GM19395 (cell line): ENCODE measurements around the gene PPDPF.

Source experiments
- ATAC-seq: cut with Tn5 transposase; IDR thresholded peaks from one replicate; pipeline ENCODE4 v1.9.1; 2021; ENCODE audit warnings: mild to moderate bottlenecking, moderate library complexity; ENCODE audit not compliant: unreplicated experiment

The PPDPF gene

DNA sequence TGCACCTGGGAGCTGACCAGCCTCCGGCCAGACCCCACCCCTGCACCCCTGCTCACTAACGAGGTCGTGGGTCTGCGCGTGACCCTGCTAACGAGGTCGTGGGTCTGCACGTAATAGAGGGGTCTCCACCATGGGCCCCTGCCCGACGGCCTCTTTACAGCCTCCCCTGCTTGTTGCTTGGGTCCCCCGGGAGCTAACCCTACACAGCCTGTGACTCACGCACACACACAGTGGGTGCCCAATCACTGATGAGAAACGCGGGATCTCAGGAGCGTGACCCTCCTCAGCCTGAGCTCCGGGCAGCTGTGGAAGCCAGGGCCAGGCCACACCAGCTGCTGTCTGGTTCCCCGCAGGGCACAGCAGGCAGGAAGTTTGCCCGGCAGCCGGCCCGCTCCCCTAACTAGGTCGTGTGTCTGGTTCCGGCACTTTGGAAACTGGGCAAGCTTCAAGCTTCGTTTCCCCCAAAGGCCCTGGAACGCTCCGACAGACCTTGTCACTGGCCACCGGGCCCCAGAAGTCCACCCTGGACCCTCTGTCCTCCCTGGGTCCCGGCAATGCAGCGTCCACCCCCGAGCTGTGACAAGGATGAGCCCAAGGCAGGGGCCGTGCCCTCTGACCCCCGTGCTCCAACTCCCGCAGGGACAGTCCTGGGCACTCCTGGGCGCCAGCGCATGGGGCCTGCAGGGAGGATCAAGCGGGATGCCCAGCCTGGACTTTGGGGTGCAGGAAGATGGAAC, 15.8 kb downstream of the PPDPF start:
- ATAC-seq, result no peak

DNA sequence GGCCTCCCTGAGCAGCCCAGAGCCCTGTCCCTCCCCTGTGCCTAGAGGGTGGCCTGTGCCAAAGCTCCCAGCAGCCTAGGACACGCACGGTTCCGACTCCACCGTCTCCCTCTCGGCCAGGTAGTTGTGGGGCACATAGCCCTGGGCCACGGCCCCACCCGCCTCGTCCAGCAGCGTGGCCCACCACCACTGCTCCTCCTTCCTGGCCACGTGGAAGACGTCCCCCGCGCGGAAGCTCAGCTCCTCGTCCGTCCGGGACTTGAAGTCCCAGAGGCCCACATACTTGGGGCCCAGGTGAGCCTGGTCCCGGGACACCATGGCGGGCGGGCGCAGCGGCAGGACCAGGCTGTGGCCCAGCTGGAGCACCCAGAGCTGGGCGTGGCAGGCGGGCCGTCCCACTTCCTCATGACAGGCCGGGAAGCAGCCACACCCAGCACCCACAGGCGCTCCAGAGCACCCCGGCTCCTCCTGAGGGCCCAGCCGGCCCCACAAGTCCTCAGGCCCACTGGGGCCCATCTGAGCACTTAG, 16.5 kb downstream of the PPDPF start, which contains the start of gene PTK6:
PTK6 (minus strand) TSS at position 380 of the 528 bp plus-strand sequence; CDS start at position 318, 62 bp downstream.
- ATAC-seq, result peak; percentile 26

DNA sequence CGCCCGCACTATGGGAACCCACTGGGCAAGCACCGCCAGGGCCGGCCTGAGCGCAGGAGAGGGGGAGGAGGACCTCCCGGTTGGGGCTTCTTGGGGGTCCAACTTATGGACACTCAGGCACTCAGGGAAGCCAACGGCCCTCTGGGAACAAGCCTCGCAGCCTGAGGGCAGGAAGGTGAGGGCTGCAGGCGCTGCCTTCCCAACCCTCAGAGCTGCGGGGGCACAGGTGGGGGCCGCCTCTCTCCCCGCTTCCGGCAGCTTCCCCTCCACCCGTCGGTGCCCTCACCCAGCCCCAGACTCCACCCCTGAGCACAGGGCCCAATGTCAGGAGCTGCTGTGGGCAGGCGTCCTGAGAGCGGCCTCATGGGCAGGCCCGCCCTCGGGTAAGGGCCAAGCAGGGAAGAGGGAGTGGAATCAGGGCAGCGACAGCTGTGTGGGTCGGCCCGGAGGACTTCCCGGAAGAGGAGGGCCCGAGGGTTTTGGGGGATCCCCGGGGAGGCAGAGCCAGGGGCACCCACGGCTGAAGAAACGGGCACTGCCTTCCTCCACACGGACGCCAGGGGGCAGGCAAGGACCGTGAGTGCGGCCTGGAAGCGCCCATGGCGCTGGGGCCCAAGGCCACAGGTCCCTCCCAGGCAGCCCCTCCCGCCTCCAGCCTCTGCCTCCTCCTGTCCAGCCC, 17.1 kb downstream of the PPDPF start:
- peak; percentile 83 for ATAC-seq

DNA sequence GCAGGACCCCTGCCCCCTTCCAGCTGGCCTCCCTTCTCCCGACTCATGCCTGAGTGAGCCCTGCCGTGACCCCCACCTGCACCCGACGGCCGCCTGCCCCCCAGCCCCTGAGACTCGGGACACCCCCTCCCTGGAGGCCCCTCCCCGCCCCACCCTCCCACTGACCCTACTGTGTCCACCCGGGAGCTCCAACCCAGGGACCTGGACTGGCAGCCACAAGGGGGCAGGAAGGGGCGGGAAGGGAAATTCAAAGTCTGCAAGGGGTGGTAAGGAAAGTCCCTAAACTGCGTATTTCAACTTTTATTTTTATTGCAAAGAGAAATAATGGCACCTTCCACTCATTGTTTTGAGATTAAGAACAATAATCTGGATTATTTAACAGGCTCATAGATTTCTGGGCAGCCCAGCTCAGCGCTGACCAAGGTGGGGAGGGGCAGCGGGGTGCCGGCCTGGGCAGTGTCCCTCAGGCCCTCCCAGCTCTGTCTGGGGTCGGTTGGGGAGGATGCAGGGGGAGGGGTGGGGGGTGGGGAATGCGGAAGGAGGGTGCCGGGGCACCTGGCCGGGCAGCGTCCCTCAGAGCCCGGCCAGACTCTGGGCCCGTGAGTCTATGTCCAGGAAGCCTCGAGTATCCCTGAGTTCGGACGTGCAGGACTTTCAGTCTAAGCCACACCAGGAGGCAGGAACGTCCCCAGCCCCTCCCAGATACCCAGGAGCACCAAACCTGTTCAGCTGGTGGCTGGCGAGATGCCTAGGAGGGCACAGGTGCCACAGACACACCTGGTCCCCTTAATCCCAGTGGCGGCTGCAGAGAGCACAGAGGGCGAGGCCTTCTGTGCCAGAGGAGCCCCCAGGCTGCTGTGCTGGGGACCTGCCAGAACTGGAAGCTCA, 17.9 kb downstream of the PPDPF start:
- no peak for ATAC-seq

DNA sequence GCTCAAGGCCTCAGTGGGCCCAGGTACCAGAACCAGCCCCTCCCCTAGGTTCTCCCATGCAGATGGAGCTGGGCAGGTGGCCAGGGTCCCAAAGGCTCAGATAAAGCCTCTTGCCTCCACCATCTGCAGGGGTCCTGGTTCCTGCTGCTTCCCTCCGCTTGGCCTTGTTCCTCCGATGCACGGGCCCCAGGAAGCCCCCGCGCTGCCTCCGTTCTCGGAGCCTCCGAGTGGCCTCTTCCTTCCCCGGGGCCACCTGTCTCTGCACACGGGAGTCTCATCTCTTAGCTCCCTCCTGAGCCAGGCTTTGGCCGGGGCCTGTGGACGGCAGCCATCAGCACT, 18.5 kb downstream of the PPDPF start:
- ATAC-seq, result no peak

DNA sequence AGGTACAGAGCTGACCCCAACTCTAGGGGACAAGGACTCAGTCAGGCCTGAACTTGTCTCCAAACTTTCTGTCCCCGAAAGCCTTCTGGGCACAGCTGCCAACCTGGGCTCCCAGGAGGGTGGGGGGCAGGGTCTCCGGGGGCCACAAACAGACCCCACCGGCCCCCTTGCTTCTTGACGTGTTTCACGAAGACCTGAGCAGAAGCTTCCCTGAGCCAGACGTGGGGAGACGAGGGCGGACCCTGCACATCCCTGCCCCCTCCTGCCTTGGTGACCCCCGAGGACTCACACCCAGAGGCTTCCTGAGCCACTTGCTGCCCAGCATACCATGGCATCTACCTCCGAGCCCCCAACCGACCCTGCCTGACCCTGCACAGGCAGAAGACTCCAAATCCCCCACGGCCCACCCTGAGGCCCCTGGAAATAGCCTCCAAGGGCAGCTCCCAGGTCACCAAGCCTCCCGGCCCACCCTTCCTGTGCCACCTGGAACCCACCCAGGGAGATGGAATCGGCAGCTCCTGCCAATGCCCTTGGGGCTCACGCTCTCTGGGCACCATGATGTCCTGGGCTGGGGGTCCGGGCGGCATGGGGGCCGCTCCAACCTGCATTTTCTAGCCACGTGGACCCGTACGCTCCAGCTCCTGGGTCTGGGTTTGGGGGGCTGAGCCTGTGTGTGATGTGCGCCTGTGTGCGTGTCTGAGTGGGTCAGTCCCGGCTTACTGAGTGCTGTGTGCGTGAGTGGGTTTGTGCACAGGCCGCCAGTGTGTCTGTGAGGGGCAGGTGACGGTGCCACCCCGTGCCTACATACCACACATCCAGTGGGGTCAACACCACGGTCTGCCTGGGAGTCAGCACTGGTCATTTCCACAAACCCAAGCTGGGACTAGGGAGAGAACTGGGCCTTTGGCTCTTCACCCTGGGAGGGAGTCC, 19.1 kb downstream of the PPDPF start:
- no peak for ATAC-seq

DNA sequence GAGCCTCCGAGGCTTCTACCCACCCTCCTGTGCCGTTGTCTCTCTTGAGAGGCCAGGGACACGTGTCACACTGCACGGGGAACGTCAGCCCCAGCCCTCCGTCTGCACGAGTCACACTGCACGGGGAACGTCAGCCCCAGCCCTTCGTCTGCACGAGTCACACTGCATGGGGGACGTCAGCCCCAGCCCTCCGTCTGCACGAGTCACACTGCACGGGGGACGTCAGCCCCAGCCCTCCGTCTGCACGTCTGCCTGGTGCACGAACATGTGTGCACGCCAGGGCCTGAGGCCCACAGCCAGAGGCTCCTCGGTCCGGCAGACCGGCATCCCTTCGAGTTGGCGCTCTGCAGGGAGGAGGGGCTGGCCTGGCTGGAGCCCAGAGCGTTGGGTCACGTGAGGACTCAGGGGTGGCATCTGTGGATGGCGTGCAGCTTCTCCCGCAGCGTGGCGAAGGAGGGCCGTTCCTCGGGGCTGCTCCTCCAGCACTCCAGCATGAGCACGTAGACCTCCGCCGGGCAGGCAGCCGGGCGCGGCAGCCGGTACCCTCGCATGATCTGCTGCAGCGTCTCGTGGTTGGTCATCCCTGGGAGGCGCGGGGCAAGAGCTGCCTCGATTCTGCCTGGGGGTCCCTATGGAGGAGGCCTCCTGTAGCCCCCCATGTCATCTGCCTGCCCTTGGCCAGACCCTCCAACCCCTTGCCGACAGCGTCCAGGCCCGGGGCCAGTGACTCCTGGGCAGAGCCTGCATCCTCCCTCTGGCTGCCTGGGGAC, 20.0 kb downstream of the PPDPF start:
- no peak for ATAC-seq

DNA sequence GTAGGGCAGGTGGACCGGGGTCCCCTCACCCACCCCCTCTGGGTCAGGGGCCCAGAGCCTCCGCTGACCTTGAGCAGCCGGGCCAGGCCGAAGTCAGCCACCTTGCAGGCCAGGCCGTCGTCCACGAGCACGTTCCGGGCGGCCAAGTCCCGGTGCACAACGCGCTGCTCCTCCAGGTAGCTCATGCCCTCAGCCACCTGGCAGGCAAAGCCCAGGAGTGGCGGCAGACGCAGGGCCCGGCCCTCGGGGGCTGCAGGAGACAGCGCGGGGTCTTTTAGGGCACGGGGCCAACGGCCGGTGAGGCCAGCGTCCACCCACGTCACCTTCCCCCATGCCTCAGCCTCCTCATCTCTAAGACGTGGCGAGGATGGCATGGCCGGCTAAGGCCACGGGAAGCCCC, 20.8 kb downstream of the PPDPF start:
- no peak for ATAC-seq

DNA sequence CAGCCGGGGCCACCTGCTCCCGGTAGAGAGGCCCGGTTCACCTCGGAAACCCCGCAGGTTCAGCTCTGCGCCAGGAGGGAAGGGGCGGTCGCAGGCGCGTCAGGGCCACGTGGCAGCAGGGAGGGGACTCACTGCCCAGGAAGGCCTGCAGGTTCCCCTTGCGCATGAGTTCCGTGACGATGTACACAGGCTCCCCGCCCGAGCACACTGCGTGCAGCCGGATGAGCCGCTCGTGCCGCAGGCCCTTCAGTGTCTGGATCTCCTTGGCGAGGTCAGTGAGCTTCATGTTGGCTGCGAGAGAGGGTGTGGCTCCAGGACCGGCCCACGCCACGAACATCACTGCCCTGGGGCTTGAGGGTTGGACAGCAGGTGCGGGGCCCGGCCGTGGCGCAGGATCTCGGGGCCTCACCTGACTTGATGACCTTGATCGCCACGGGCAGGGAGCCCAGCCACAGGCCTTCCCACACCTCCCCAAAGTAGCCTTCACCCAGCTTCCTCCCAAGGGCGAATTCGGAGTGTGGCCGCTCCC, 21.5 kb downstream of the PPDPF start:
- ATAC-seq, result no peak

DNA sequence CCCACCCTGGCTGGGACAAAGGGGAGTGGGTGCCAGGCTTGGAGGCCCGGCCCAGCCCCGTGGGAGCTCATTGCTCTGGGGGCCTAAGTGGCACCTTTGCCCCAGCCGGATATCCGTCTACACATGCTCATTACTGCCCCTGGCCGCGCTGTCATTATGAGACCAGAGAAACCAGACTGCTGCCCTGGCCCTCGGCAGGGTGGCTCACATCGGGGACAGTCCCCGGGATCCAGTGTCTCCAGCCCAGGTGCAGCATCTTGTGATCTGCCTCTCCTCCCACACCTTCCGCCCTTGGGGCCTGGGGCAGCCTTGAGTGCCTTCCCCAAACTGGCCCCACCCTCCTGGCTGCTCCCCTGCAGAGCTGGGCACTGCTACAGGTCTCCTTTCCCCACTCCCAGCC, 22.1 kb downstream of the PPDPF start:
- ATAC-seq, result no peak

DNA sequence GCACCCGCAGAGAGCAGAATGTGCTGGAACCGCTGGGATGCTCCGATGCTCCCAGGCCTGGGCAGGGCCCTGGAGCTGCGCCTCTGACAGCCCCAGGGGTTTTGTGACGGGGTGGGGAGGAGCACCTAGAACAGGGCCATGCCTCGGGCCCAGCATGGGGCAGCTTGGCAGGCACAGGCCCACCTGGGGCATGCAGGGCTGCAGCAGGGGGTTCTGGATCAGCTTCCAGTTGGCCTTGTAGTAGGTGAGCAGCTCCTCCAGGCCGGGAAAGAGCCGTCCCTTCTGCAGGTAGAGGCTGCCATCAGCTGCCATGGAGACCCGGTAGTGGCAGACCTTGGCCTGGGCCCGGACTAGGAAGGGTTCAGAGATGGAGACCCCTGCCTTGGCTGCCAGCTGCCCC, 22.6 kb downstream of the PPDPF start:
- ATAC-seq, result no peak

DNA sequence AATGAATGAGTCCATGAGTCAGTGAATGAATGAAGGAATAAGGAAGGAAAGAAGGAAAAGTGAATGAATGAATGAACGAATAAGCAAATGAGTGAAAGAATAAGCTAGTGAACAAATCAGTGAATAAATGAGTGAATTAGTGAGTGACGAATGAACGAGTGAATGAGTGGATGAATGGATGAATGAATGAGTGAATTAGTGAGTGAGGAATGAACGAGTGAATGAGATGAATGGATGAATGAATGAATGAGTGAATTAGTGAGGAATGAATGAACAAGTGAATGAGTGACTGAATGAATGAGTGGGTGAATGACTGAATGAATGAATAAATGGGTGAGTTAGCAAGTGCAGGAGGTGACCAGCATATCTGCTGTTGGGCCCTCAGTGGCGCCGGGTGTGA, 23.2 kb downstream of the PPDPF start:
- no peak for ATAC-seq

DNA sequence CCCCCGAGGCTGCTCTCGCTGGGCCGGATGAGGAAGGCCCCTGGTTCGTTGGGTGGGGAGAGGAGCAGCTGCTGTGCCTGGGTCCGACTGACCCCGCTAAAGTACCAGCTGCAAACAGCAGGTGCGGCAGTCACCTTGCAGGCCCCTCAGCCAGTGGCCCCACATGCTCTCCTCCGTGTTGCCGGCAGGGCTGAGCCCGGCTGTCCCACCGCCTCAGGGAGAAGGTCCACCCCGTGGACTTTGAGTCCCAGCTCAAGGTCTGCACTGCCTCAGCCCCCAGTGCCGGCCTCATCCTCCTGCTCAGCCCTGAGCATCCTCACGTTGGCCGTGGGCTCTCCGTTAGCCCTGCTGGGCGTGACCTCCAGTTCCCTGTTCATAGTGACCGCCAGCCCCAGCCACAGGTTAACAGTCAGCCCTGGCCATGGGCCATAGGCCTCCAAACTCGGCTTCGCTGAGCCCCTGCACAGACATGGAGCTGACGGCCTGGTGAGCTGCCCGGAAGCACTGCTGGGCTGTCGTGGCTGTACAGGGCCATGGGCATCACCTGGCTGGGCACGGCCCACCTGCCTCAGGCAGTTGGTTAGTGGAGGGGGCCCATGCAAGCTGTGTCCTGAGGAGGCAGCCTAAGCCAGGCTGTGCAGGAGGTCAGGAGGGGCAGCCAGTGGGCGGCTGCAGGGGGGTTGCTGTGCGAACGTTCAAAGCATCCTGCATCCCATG, 23.8 kb downstream of the PPDPF start:
- no peak for ATAC-seq

DNA sequence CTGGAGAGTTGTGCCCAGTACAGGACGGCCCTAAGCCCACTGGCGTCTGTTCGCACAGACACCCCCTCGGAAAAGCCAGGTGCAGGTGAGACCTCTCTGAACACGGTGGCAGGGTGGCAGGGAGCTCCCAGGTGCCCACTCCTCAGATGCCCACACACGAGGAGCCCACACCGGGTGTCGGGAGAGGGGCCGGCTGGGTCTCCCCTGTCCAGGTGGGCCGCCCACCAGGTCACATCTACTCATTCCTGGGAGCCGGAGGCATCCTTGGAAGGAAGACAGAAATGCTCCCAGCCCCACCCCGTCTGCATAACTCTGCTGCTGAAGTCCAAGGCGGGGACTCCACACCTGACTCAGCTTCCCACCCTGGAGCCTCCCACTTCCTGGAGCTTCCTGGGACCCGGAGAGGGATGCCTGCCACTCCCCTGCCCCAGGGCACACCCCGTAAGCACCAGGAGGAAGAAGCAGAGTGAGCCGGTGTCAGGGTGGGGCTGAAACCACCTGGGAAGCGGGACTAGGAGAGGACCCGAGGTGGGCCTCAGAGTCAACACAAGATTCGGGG, 24.5 kb downstream of the PPDPF start:
- ATAC-seq, result no peak

DNA sequence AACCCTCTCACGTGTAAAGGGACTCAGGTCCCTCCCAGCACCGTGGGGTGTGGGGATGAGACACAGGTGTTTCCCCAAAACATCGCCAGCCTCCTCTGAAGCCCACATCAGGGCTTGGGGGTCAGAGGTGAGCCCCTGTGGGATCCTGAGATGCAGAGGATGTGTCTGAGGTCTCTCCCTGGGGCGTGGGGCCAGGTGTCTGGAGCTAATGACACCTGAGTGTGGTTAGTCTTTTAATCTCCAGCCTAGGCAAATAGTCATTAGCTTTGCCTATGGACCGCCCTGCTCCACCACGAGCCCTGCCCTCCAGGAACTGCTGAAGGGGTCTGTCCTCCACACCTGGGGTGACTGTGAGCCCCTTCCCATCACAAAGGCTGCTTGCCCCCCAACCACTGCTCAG, 25.2 kb downstream of the PPDPF start:
- no peak for ATAC-seq

DNA sequence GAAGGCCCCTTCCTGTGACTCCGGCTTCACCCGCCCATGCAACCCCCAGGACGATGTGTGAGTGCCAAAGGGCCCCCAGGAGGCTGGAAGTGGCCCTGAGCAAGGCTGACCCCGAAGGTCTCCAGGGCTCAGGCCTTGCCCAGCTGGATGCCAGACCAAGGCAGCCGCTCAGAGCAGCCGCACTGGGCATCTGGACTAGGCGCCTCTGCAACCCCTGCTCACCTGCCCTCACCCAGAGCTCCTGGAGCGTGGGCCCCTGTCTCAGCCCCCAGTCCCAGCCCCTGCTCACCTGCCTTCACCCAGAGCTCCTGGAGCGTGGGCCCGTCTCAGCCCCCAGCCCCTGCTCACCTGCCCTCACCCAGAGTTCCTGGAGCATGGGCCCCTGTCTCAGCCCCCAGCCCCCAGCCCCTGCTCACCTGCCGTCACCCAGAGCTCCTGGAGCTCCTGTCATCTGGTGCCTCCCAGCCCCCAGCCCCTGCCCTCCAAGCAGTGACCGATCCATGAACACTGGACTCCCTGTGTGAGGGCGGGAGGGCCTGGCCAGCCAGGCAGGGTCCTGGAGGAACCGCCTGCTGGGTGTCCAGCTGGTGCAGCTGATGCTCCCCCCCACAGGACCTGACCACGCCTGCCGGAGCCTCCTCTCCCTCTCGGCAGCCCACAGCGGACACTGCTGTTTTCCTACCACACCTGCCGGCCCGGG, 25.8 kb downstream of the PPDPF start:
- no peak for ATAC-seq

DNA sequence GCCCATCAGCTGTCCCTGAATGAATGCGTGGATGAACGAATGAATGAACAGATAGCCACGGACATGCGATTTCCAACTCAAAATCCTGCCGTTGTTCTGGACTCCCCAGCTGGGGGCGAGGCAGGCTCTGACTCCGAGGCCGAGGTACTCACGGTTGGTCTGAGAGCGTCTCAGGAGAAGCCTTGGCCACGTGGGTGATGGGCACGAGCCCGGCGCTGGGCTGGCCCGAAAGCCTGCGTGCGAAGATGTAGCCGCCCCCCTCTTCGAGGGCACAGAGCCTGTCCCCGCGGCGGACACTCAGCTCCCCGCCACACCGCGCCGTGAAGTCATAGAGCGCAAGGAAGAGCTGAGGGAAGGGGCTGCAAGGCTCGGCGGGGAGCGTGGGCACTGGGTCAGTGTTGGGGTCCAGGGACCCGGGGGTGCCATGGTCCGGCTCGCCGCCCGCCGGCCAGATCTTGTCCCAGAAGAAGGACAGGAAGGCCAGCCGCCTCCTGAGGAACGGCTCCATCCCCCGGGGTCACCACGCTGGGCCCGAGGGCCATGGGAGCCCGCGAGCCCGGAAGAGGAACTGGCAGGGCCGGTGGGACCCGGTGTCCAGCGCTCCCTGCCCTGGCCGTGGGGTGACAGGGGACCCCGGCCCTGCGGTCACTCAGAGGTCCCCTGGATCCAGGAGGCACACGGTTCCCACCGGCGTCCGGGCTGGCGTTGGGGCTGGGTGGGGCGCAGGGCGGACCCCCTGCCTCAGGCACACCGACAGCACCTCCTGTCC, 26.6 kb downstream of the PPDPF start:
- no peak for ATAC-seq
